ENCODE measurements around the gene DPH1.
"Not testable (repeated sequence)": the region's sequence is repeated elsewhere in the genome, so short reads cannot be mapped to it uniquely, and the experiment has no call there.

- not testable (repeated sequence) for TF ChIP-seq EP300, POLR2AphosphoS5 (IDR thresholded peaks at IDR 0.05)
Measured at GRCh38 chr17:2013220-2013993, 16.5 kb upstream of the DPH1 start.
